Measurements from ENCODE around the gene GPC6.

- TF ChIP-seq POLR2A (IDR thresholded peaks at IDR 0.05) (no peak), CTCF (IDR thresholded peaks at IDR 0.05) (no peak), EP300 (IDR thresholded peaks at IDR 0.05) (no peak)
Measured at GRCh38 chr13:93859716-93860115, 633.1 kb downstream of the GPC6 start.
